ENCODE results near the gene TNFAIP3. TPM values are rescaled to one million over a fixed set of nuclear protein-coding genes. Genes with fewer than 3 reads are reported as not detected.

The TNFAIP3 gene
- total RNA-seq, 2 experiments from 2014 or later = 3,816 to 3,885 TPM

GRCh38 chr6:137863091-137863797 lies 3.8 kb upstream of the TNFAIP3 start:
- H3K4me1 Mint-ChIP-seq (ENCODE audit: low read depth) = peaks cover 53% of the 10 kb centered on the region
- ChIA-PET CTCF (interaction anchor here (0.9 to 1.1 kb wide), 2 partner anchors 39 to 108 kb away, joined by 3 read pairs; no protein-coding TSS in a partner anchor), POLR2A (interaction anchor here (1.2 to 1.3 kb wide), 2 partner anchors 8 to 38 kb away, joined by 3 read pairs; no protein-coding TSS in a partner anchor)
- H3K36me3 Mint-ChIP-seq (ENCODE audit: low read depth) = peaks cover 38% of the 10 kb centered on the region
- H3K27me3 ChIP-seq (ENCODE audit: control insufficient read depth in 1 of 2, insufficient read depth in 2 of 2, low read length in 2 of 2) = no peaks in the 10 kb centered on the region
- intact Hi-C loops (cut with DNase I, micrococcal nuclease) = no loop called here
- no peak overlapping the region for H3K27ac ChIP-seq (ENCODE audit: low read depth in 1 of 2, low read length in 2 of 2)
- ATAC-seq (ENCODE audit: poor library complexity) (no peak), DNase-seq (no peak)
- TF ChIP-seq CTCF (IDR thresholded peaks at IDR 0.05) = no peak
- peaks cover 4% of the 10 kb centered on the region for H3K27me3 Mint-ChIP-seq
- no peak overlapping the region for H3K4me3 Mint-ChIP-seq
- no peak overlapping the region for H3K27ac Mint-ChIP-seq
- H3K9me3 ChIP-seq (ENCODE audit: control insufficient read depth in 1 of 2, insufficient read depth in 1 of 2, low read length in 2 of 2) = no peaks in the 10 kb centered on the region
- H3K9me3 Mint-ChIP-seq = no peaks in the 10 kb centered on the region
- no peak overlapping the region for H3K4me3 ChIP-seq (ENCODE audit: low read length)
- H3K36me3 ChIP-seq (ENCODE audit: insufficient read depth, low read length) = no peaks in the 10 kb centered on the region
- peaks cover 10% of the 10 kb centered on the region for H3K4me1 ChIP-seq (ENCODE audit: insufficient read depth, low read length)

GRCh38 chr6:137864812-137865508 lies 2.1 kb upstream of the TNFAIP3 start:
- Mint-ChIP-seq H3K36me3 (ENCODE audit: low read depth) (peaks cover 55% of the 10 kb centered on the region), H3K27ac (peak overlapping the region; percentile 95), H3K9me3 (no peaks in the 10 kb centered on the region), H3K27me3 (peaks cover 4% of the 10 kb centered on the region), H3K4me3 (peak overlapping the region; percentile 42), H3K4me1 (ENCODE audit: low read depth) (peaks cover 64% of the 10 kb centered on the region)
- CTCF ChIA-PET = interaction anchor here (3.3 to 4.0 kb wide), 2 partner anchors 54 to 158 kb away, joined by 42 to 65 read pairs; no protein-coding TSS in a partner anchor
- peak in 1 of 14 experiments; percentile 10 for DNase-seq
- POLR2A ChIA-PET = interaction anchor here (0.6 to 7.9 kb wide), 2 partner anchors 39 to 1310 kb away, joined by 4 to 131 read pairs; no protein-coding TSS in a partner anchor
- Histone ChIP-seq H3K36me3 (ENCODE audit: insufficient read depth, low read length) (no peaks in the 10 kb centered on the region), H3K4me3 (ENCODE audit: low read length) (no peak overlapping the region), H3K4me1 (ENCODE audit: insufficient read depth, low read length) (peaks cover 23% of the 10 kb centered on the region), H3K9me3 (ENCODE audit: control insufficient read depth in 1 of 2, insufficient read depth in 1 of 2, low read length in 2 of 2) (no peaks in the 10 kb centered on the region), H3K27ac (ENCODE audit: low read depth in 1 of 2, low read length in 2 of 2) (no peak overlapping the region), H3K27me3 (ENCODE audit: control insufficient read depth in 1 of 2, insufficient read depth in 2 of 2, low read length in 2 of 2) (no peaks in the 10 kb centered on the region)
- intact Hi-C loops (cut with DNase I, micrococcal nuclease) = loop anchor here (1.0 to 5.0 kb wide), 2 partner anchors 63 to 82 kb away; no protein-coding TSS in a partner anchor
- ATAC-seq (ENCODE audit: poor library complexity) = no peak
- TF ChIP-seq CTCF (IDR thresholded peaks at IDR 0.05) = no peak

GRCh38 chr6:137866200-137866913 lies 702 bp upstream of the TNFAIP3 start:
- H3K27ac ChIP-seq (ENCODE audit: low read depth in 1 of 2, low read length in 2 of 2) = peak overlapping the region; percentile 81 to 92
- TF ChIP-seq CTCF (IDR thresholded peaks at IDR 0.05) = no peak
- no peaks in the 10 kb centered on the region for H3K9me3 Mint-ChIP-seq
- POLR2A ChIA-PET = interaction anchor here (0.7 to 8.4 kb wide), 25 partner anchors 11 to 1577 kb away, joined by 3 to 141 read pairs (median 15); partner anchors contain the start of gene BCLAF1
- peaks cover 64% of the 10 kb centered on the region for H3K4me1 Mint-ChIP-seq (ENCODE audit: low read depth)
- no peaks in the 10 kb centered on the region for H3K9me3 ChIP-seq (ENCODE audit: control insufficient read depth in 1 of 2, insufficient read depth in 1 of 2, low read length in 2 of 2)
- peak; percentile 12 for ATAC-seq (ENCODE audit: poor library complexity)
- DNase-seq = peak in 4 of 14 experiments; percentile 16 to 69 (median 30)
- peaks cover 69% of the 10 kb centered on the region for H3K36me3 Mint-ChIP-seq (ENCODE audit: low read depth)
- H3K27me3 ChIP-seq (ENCODE audit: control insufficient read depth in 1 of 2, insufficient read depth in 2 of 2, low read length in 2 of 2) = no peaks in the 10 kb centered on the region
- H3K27ac Mint-ChIP-seq = peak overlapping the region; percentile 95
- CTCF ChIA-PET = interaction anchor here (0.6 to 5.6 kb wide), 26 partner anchors 8 to 168 kb away, joined by 3 to 65 read pairs (median 6); no protein-coding TSS in a partner anchor
- H3K4me3 ChIP-seq (ENCODE audit: low read length) = peak overlapping the region; percentile 69
- peaks cover 29% of the 10 kb centered on the region for H3K4me1 ChIP-seq (ENCODE audit: insufficient read depth, low read length)
- peaks cover 4% of the 10 kb centered on the region for H3K27me3 Mint-ChIP-seq
- peak overlapping the region; percentile 96 for H3K4me3 Mint-ChIP-seq
- H3K36me3 ChIP-seq (ENCODE audit: insufficient read depth, low read length) = peaks cover 3% of the 10 kb centered on the region
- intact Hi-C loops (cut with DNase I, micrococcal nuclease) = loop anchor here (1.0 to 5.0 kb wide), 4 partner anchors 42 to 81 kb away; no protein-coding TSS in a partner anchor

Data from CD4-positive, alpha-beta T cell (primary cell).